ENCODE measurements around the gene AP5B1. TPM values are rescaled to one million over a fixed set of nuclear protein-coding genes. Genes with fewer than 3 reads are reported as not detected.
A peak's percentile ranks its signal among the peaks of the same experiment; 100 is the strongest.

AP5B1 gene
- total and polyA plus RNA-seq, 2 of the 8 experiments (the other 6 are each of a cell fraction or from before 2014, with no cell fraction given) = 7.6 to 10.0 TPM

GRCh38 chr11:65726660-65727059, 54.1 kb downstream of the AP5B1 start:
- H3K27me3 ChIP-seq (replicated peaks in 1 of 4; ENCODE audit: control insufficient read depth in 3 of 4, extremely low read depth in 1 of 4, insufficient read depth in 3 of 4, low read length in 3 of 4) = peaks cover 0 to 5% (median 1%) of the 10 kb centered on the region in 4 experiments; a peak in 2 of 7 replicates
- H2BK15ac ChIP-seq (ENCODE audit: low read length) = peak overlapping the region; percentile 29; the same call in 1 of the 2 replicates
- H3K18ac ChIP-seq (ENCODE audit: extremely low read depth, low read length) = no peak overlapping the region
- FAIRE-seq = no peak
- no peaks in the 10 kb centered on the region for H3K79me1 ChIP-seq (ENCODE audit: low read depth, low read length)
- no peaks in the 10 kb centered on the region for H4K20me1 ChIP-seq (replicated peaks in 1 of 2; ENCODE audit: control insufficient read depth in 1 of 2, insufficient read depth in 2 of 2, low read length in 2 of 2)
- H3K79me2 ChIP-seq (ENCODE audit: control insufficient read depth in 1 of 2, insufficient read depth in 2 of 2, low read length in 2 of 2) = no peaks in the 10 kb centered on the region
- H3K4me1 ChIP-seq (replicated peaks in 1 of 4; ENCODE audit: control insufficient read depth in 3 of 4, insufficient read depth in 4 of 4, low read length in 3 of 4) = no peaks in the 10 kb centered on the region
- H2AFZ ChIP-seq (ENCODE audit: low read length) = no peak overlapping the region
- POLR2A ChIA-PET (ENCODE audit: partially characterized antibody) = interaction anchor here (1.2 to 5.0 kb wide), 4 partner anchors 9 to 133 kb away, joined by 3 to 25 read pairs (median 3); partner anchors contain the start of genes KAT5 and MUS81
- H4K8ac ChIP-seq (ENCODE audit: extremely low read depth, insufficient read depth, low read length) = no peak overlapping the region
- DNase-seq (ENCODE audit: low read depth in 1 of 2, low spot score in 2 of 2) = no peak
- H3K23ac ChIP-seq (ENCODE audit: insufficient read length) = no peak overlapping the region
- H2AK5ac ChIP-seq (ENCODE audit: low read depth, low read length) = no peak overlapping the region
- WGBS, 2 experiments (ENCODE audit: extremely low coverage in 1 of 2, insufficient coverage in 1 of 2, insufficient read length in 1 of 2, insufficient replicate concordance in 2 of 2, low coverage in 1 of 2, low lambda C conversion rate in 2 of 2, missing lambda C conversion rate in 1 of 2) = 68% methylated on average over 6 of the region's 6 CpGs; no CpG with 5 or more reads in 1 of the 2 experiments
- H4K91ac ChIP-seq (replicated peaks; ENCODE audit: insufficient read length, low read length) = no peak overlapping the region
- no peak overlapping the region for H2BK12ac ChIP-seq (ENCODE audit: low read depth, low read length)
- H3K4me2 ChIP-seq (ENCODE audit: insufficient read depth in 1 of 2, low read depth in 2 of 2, low read length in 2 of 2) = no peak overlapping the region
- TF ChIP-seq SIRT6 (IDR thresholded peaks at IDR 0.05; ENCODE audit: low read length) (no peak), TBP (IDR thresholded peaks at IDR 0.05; ENCODE audit: low read depth, low read length) (no peak), POU5F1 (IDR thresholded peaks at IDR 0.05; ENCODE audit: low read depth, low read length) (no peak), CTCF (IDR thresholded peaks at IDR 0.05; ENCODE audit: control extremely low read depth in 1 of 3, insufficient read depth in 1 of 3, low read depth in 1 of 3, low read length in 3 of 3) (peak in 2 of 3 experiments; percentile 13 to 51; a peak in 2 of 4 replicates), RAD21 (IDR thresholded peaks at IDR 0.05 in 1 of 2, conservative IDR thresholded peaks at IDR 0.05 in 1 of 2; ENCODE audit: low read depth in 2 of 2, low read length in 2 of 2) (peak in 1 of 2 experiments; percentile 13; a peak in 1 of 4 replicates), CEBPB (IDR thresholded peaks at IDR 0.05; ENCODE audit: low read depth, low read length) (no peak), KDM1A (IDR thresholded peaks at IDR 0.05; ENCODE audit: borderline replicate concordance, low read length) (no peak)
- H2BK120ac ChIP-seq (replicated peaks; ENCODE audit: low read depth, low read length) = no peak overlapping the region
- H2BK5ac ChIP-seq (ENCODE audit: low read depth, low read length) = no peak overlapping the region
- H3K14ac ChIP-seq (ENCODE audit: insufficient read length) = no peak overlapping the region
- H3K23me2 ChIP-seq (ENCODE audit: low read depth, low read length) = no peaks in the 10 kb centered on the region
- CTCF ChIA-PET (ENCODE audit: partially characterized antibody) = interaction anchor here (0.7 to 3.5 kb wide), 20 partner anchors 9 to 650 kb away, joined by 3 to 26 read pairs (median 5); partner anchors contain the start of gene KAT5
- no peak overlapping the region for H3K4me3 ChIP-seq (ENCODE audit: extremely low read depth in 1 of 4, insufficient read depth in 2 of 4, low read depth in 3 of 4, low read length in 4 of 4)
- no peaks in the 10 kb centered on the region for H3K9me3 ChIP-seq (ENCODE audit: insufficient read depth in 2 of 2, low read depth in 1 of 2, low read length in 1 of 2)
- no peak overlapping the region for H3K9ac ChIP-seq (replicated peaks in 1 of 4; ENCODE audit: extremely low read depth in 1 of 4, low read depth in 3 of 4, low read length in 3 of 4)
- H3K27ac ChIP-seq (ENCODE audit: low read depth, low read length) = no peak overlapping the region
- no peak overlapping the region for H3K4ac ChIP-seq (replicated peaks; ENCODE audit: insufficient read length, low read depth, low read length)
- H2BK20ac ChIP-seq (ENCODE audit: low read length) = no peak overlapping the region
- no peaks in the 10 kb centered on the region for H3K36me3 ChIP-seq (ENCODE audit: control insufficient read depth in 2 of 4, insufficient read depth in 4 of 4, low read length in 3 of 4)
- no peak overlapping the region for H3K56ac ChIP-seq (replicated peaks; ENCODE audit: insufficient read length, low read depth, low read length)
- no peak overlapping the region for H4K5ac ChIP-seq (ENCODE audit: insufficient read length, low read depth, low read length)
